GM12874 (cell line): Measurements from ENCODE around the gene CPED1.

ENCODE experiments used
- CTCF ChIP-seq: IDR thresholded peaks from 2 replicates; pipeline ENCODE4 v1.5.1; 2011; ENCODE audit warnings: low read depth, mild to moderate bottlenecking, control low read depth, low read length, moderate library complexity; ENCODE audit not compliant: insufficient read depth

CPED1 gene

GRCh38 chr7:120993553-120994191 is 5.2 kb downstream of the CPED1 start:
- no peak for TF ChIP-seq CTCF

- TF ChIP-seq CTCF = no peak
Observed at GRCh38 chr7:120994512-120995410, 6.2 kb downstream of the CPED1 start.

GRCh38 chr7:120995654-120996053 is 7.1 kb downstream of the CPED1 start:
- TF ChIP-seq CTCF = no peak

GRCh38 chr7:120996333-120996987 is 7.9 kb downstream of the CPED1 start:
- no peak for TF ChIP-seq CTCF

GRCh38 chr7:120996988-120997345 is 8.5 kb downstream of the CPED1 start:
- no peak for TF ChIP-seq CTCF

GRCh38 chr7:120997882-120998474 is 9.5 kb downstream of the CPED1 start:
- TF ChIP-seq CTCF = no peak

- no peak for TF ChIP-seq CTCF
Observed at GRCh38 chr7:120998520-120998919, 10.0 kb downstream of the CPED1 start.
